HG03469 (cell line): ENCODE data around the gene MCU.
"Not testable (repeated sequence)": the region's sequence is repeated elsewhere in the genome, so short reads cannot be mapped to it uniquely, and the experiment has no call there.

Experiments used
- ATAC-seq: cut with Tn5 transposase; IDR thresholded peaks from one replicate; pipeline ENCODE4 v1.9.1; 2021; ENCODE audit warnings: mild to moderate bottlenecking, moderate library complexity, moderate number of reproducible peaks; ENCODE audit not compliant: unreplicated experiment

Gene MCU

DNA sequence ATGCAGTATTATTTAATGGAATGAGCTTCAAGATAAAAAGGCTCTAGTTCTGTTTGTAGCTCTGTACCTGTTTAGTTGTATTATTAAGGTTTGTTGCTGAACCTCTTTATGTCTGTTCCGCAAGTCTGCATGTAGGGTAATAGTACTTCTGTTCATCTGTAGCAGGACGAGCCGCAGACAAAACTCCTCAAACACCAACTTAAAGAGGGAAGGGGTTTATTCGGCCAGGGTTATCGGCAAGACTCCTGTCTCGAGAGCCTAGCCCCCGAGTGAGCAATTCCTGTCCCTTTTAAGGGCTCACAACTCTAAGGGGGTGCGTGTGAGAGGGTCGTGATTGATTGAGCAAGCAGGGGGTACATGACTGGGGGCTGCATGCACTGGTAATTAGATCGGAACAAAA, 67.0 kb downstream of the MCU start:
- not testable (repeated sequence) for ATAC-seq

DNA sequence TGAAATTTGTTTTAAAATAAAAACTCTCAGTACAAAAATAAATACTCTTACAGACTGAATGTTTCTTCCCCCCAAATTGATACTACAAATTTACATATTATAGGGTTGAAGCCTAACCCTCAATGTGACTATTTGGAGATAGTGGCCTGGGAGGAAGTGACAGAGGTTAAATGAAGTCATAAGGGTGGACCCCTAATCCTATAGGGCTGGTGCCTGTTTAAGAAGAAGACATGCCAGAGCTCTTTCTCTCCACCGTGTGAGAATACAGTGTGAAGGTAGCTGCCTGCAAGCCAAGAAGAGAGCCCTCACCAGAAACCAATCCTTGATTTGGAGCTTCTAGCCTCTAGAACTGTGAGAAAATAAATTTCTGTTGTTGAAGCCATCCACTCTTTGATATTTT, 67.6 kb downstream of the MCU start:
- no peak for ATAC-seq

DNA sequence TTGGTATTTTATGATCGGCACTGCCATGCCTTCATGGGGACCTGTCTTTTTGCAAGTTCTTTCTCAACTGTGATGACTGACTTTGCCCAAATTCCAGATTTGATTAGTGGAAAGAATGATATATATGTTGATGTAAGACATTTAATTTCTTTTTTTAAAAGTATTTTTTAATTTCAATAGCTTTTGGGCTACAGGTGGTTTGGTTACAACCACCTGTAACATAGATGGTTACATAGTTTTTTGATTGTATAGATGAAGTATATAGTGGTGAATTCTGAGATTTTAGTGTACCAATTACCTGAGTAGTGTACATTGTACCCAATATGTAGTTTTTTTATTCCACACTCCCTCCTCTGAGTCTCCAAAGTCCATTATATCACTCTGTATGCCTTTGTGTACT, 69.6 kb downstream of the MCU start:
- ATAC-seq = no peak

DNA sequence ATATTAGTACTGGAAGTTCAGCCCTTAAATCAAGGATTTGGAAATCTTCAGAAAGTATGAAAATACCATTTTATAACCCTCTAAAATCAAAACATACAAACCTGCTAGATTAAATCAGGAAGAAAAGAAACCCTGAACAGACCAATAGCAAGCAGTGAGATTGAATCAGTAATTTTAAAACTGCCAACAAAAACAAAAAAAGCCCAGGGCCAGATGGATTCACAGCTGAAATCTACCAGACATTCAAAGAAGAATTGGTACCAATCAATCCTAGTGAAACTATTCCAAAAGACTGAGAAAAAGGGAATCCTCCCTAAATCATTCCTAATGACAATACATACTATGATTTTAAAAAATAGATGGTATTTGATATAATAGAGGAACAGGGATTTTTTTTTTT, 70.1 kb downstream of the MCU start:
- ATAC-seq = no peak

DNA sequence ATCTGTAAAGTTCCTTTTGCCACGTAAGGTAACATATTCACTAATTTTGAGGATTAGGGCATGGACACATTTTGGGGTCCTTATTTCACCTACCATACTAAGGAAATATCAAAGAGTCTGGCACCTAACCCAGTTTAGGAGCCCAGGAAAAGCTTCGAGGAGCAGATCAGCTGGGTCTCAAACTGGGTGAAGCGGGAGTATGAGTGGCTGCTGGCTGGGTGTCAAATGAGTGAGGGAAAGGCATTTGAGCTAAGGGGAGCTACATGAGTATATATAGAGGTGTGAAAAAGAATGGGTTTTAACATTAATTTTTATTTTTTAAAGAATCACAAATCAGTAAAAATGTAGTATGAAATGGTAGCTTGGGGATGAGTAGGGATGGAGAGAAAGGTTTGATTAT, 71.3 kb downstream of the MCU start:
- ATAC-seq = no peak

DNA sequence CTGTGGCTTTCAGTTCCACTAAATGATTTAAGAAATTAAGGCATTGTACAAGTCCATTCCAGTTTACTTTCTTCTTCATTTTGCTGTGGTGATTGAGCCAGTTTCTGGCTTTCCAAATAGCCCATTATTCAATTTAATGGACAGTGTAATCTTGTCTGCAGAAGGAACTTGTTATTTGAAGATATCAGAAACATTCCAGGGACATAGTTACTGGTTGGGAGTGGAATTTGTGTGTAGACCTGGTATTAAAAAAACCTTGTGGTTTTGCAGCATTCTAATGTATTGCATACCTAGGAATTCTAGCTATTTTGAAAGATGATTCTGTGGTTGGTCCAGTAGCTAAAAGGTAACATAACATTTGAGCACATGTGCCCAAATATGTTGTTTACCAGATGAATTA, 72.2 kb downstream of the MCU start:
- ATAC-seq = no peak

DNA sequence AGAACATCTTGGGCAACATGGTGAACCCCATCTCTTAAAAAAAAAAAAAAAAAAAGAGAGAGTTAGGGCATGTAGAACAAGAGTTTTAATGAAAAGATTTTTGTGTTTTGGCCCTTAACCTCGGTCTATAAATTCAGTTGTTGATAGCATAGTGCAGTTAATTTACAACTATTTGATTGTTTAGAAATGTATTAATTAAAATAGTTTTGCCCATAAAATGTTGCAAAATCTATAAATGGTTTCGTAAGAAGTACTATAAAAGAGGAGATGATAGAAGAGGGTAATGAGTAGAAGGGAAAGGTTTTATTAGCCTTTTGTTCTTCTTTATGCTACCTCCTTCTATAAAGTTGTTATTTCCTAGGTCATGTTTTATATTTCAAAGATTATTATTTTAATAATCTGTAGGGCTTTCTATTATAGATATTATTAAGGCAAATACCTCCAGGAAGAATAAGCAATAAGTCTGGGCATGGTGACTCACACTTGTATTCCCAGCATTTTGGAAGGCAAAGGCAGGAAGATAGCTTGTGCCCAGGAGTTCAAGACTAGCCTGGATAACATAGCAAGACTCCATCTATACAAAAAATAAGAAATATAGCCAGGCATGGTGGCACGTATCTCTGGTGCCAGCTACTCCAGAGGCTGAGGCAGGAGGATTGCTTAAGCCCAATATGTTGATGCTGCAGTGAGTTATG, 73.3 kb downstream of the MCU start:
- ATAC-seq = no peak

DNA sequence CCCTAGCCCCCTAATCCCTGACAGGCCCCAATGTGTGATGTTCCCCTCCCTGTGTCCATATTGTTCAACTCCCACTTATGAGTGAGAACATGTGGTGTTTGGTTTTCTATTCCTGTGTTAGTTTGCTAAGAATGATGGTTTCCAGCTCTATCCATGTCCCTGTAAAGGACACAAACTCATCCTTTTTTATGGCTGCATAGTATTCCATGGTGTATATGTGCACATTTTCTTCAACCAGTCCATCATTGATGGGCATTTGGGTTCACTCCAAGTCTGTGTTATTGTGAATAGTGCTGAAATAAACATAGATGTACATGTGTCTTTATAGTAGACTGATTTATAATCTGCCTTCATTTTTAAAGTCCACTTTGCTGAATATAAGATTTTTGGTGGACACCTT, 79.3 kb downstream of the MCU start:
- not testable (repeated sequence) for ATAC-seq

DNA sequence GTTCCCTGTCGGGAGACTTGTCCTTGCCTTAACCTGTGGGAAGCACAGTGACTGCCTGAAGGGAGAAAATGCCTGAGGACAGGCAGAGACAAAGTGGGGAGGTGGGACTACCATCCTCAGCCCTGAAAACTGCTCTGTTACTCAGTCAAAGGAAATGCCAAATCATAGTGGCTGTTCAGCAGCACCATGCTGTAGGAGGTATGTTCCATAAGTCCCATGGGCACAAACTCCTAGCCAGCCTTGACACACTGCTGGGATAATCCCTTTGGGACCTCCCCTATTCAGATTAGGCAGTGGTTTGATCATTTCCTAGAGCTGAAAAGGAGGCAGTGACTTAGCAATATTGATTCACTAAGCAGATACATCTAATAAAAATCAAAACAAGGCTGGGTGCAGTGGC, 80.1 kb downstream of the MCU start:
- ATAC-seq = no peak

DNA sequence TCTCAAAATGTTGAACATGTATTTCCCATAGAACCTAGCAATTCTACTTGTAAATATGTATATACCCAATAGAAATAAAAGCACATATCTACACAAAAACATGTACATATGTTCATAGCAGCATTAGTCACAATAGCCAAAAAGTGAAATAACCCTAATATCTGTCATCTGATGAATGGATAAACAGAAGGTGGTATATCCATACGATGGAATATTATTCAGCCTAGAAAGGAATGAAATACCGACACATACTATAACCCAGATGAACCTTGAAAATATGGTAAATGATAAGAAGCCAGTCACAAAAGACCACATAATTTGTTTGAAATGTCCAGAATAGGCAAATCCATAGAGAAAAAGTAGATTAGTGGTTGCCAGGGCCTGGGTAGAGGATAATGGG, 87.9 kb downstream of the MCU start:
- ATAC-seq = no peak

DNA sequence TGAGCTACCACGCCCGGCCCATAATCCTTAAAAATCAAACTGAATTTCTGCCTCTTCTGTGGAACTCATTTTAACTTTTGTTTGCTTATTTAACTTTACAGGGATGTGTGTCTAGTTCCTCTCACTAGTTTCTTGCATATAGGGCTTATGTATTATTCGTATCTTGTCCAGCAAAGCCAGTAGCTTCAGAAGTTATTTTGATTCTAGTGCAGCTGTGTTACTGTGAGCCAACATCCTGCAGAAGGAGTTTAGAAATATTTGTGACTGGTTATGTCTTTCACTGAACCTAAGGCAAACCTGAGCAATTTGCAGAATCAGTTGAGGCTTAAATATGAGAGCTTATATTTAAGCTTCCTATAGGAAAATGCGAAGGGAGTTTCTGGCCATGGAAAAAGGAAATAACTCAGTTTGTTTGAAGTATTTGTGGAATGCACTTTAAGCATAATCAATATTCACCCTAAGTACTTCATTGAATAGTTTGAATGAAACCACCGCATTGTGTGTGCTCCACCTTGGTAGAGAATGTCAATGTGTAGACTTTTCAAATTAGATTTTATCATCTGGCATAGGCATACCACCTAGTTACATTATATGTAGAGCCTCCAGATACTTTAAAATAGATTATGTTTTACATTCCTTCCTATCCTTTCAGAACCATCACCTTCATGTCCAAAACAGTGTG, 90.8 kb downstream of the MCU start:
- ATAC-seq = no peak

DNA sequence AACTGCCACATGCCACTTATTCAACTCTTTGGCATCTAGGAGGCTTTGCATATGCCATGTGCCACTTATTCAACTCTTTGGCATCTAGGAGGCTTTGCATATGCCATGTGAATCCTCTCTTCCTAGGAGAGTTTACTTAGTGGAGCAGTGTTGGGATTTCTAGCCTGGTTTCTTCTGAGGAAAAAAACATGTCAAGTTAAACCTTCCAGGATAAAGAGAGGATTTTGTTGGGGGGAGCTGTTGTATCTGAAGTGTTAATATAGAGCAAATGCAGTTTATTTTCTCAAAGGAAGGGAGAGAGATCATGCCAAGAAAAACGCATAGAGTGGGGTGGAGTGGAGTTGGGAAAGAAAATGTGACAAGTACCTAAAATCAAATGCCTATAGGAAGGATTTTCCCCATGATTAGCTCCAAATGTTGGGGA, 91.5 kb downstream of the MCU start:
- ATAC-seq = no peak

DNA sequence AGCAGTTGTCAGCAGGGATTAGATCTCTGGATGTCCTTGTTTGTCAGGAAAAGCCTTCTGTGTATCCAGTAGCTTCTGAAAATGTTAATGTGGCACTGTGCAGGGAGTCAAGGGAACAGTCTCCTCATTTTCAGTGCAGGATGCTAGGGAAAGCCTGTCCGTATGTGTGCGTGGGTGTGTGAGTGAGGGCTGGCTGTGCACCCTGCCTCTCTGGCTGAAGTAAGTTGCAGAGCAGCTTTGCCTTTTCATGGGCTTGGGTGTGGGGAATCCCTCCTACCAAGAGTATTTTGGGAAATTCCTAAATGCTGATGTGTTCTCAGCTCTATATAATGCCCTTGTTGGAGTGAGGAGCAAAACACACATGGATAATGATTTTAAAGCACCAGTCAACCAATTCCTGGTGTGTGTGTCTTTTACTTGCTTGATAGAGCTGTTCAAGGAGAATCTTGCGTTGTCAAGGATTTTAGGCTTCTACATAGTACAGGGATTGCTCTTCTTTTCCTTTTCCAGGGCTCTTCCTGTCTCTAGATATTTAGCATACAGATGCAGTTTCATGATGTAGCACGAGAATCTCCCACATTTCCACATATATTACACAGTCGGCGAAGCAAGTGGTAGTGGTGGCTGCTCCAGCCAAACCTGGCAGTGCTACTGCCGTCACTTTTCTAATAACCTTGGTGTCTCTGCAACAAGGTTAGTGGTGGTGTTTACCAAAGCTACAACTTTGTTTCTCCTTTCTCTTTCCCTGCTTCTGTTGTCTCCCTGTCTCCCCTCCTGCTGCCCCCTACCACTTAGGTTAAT, 92.8 kb downstream of the MCU start:
- ATAC-seq = no peak

DNA sequence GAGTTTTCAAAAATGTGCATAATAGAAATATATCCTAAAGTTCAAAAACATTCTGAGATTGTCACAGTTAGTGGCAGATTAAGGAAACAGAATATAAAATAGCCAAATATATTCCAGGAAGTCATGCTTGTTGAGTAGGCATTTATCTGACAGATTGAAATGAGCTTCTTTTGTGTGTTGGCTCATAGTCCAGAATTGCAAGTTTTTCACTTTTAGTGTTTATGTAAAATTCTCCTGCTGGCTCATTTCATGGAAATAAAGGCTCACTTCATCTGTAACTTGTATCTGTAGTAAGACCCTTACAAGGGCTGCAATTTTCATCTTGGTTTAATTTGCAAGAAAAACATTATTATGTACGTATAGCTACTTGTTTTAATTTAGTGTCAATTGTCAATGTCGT, 93.5 kb downstream of the MCU start:
- no peak for ATAC-seq

DNA sequence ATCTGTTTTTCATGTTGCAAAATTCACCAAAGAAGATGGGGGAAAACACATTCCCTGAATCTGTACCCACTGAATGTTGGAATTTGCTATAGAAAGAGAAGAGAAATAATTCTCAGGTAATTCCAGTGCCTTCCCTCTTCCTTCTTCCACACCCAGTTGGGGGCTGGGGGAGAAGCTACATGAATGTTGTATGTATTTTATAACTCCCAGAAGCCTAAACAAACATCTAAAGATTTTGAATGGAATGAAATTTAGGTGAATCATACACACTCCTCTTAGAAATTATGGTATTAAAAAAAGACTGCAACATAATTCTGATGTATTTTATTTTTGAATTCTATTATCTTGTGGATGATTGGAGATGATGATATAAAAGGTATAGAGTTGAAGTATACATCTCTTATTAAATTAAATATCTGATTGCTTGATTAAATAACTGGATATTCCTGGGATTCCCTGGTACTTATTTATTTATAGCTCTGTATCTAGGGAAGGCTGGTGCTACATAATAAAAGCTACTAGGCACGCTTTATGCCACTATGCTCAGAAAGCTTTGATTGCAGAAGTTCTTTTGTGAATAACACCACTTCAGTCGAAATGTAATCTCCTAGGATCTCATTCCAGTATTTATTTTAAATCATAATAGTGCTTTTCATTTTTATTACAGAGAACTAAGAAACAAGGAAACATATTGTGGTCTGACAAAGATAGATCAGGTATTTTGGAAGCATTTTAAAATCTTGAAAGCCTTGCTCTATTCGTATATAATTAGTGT, 98.5 kb downstream of the MCU start:
- ATAC-seq = no peak

DNA sequence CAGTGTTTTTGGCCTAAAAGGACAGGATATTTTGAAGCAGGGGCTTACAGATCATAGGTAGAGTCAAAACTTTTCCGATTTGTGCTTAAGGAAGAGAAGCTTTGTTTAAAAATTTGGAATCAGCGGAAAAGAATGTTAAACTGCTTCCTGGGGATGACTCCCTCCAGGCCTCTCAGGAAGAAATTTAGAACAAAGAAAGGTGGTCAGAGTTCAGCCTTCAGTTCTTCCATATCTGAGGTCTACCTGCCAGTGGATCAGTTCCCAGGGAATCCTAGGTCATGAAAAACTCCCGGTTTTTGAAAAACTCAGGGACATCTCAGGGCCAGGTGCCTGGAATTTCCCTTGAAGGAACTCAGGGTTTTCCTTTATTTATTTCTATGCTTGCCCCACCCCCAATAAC, 100.3 kb downstream of the MCU start:
- no peak for ATAC-seq

DNA sequence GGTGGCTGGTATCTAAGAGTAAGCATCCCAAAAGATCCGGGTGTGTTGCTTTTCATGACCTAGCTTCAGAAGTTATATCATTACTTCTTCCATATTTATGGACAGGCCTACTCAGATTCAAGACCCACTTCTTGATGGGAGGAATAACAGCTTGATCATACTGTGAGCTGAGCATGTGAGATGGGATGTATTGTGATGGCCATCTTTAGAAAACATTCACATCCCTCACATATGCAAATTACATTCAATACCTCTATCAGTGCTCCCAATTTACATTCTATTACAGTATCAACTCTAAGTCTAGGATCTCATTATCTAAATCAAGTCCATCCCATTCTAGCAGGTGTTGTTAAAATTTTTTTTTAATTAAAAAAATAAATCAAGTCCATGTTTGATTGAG, 101.8 kb downstream of the MCU start:
- no peak for ATAC-seq

DNA sequence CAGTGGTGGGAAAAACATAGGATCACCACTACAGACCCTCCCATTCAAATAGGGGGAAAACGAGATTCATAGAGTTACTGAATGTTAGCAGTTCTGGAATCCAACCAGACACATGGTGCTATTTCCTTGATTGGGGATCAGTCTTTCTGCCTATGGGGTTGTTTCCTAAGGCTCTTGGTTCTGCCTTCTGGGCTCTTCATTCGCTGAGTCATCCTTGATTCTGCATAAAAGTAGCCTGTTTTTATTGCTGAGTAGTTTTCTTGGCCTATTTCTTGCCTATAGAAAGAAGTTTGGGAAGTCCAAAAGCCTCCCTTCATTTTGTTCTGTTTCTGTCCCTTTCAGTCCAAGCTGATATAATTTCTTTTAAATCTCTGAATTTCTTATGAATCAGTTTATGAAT, 102.3 kb downstream of the MCU start:
- no peak for ATAC-seq

DNA sequence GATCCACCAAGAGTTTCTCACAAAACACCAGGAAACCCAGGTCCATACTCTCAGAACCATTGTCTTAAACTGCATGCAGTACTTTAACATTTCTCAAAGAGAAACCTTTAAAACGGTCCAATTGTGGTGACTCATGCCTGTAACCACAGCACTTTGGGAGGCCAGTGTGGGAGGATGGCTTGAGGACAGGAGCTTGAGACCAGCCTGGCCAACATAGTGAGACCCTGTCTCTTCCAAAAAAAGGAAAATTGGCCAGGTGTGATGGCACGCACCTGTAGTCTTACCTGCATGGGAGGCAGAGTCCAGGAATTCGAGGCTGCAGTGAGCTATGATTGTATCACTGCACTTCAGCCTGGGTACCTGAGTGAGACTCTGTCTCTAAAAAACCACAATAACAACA, 104.1 kb downstream of the MCU start:
- ATAC-seq = no peak

DNA sequence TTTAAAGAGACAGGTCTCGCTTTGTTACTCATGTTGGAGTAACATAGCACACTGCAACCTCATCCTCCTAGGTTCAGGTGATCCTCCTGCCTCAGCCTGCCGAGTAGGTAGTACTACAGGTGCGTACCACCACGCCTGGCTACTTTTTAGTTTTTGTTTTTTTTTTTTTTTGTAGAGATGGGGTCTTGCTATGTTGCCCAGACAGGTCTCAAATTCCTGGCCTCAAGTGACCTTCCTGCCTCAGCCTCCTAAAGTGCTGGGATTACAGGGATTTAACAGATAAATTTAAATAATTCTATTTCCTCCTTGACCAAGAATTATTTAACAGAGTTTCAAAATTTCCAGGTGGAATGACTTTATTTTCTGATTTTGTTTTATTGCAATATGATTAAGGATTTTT, 104.6 kb downstream of the MCU start:
- no peak for ATAC-seq

DNA sequence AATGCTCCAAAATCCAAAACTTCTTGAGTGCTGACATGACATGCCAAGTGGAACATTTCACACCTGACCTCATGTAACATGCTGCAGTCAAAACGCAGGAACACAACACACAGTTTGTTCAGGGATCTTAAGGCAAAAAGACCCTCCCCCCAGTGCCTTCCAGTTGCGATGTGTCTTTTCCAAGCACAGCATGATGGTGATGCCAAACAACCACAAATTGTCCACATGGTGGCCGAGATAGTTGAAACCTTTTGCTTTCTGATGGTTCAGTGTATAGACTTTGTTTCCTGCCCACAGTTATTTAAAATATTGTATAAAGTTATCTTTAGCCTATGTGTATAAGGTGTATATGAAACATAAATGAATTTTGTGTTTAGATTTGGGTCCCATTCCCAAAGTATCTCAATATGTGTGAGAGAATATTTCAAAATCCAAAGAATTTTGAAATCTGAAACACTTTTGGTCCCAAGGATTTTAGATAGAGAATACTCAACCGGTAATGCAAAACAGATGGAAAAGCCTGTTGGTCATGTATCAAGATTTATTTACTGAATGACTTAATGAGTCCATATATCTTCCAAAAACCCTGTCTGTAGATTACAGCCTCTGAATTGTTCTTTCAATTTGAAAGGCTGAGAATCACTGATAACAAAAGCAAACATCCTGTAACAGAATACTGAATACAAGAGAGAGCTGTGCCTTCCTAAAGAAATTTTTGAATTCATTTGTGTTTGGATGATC, 108.2 kb downstream of the MCU start:
- ATAC-seq = no peak
